ENCODE data around the gene PLCB1.

DNA sequence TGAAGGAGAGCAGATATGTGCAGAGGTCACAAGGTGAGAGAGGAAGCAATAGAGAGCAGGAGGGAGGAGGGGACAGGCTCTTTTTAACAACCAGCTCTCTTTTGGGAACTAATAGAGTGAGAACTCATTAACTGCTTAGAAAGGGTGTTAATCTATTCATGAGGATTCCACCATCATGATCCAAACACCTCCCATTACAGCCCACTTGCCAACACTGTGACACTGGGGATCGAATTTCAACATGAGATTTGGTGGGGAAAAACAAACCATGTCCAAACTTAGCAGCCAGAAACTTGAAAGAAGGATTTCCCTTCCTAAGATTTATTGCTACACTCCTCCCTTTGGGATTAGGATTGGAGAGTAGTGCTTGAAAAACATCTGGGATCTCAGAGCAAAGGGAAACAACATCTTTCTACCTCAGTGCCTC lies 801.3 kb downstream of the PLCB1 start:
- TF ChIP-seq EZH2 (IDR thresholded peaks at IDR 0.05; ENCODE audit: borderline replicate concordance) = no peak
- TF ChIP-seq, protein P1, sequence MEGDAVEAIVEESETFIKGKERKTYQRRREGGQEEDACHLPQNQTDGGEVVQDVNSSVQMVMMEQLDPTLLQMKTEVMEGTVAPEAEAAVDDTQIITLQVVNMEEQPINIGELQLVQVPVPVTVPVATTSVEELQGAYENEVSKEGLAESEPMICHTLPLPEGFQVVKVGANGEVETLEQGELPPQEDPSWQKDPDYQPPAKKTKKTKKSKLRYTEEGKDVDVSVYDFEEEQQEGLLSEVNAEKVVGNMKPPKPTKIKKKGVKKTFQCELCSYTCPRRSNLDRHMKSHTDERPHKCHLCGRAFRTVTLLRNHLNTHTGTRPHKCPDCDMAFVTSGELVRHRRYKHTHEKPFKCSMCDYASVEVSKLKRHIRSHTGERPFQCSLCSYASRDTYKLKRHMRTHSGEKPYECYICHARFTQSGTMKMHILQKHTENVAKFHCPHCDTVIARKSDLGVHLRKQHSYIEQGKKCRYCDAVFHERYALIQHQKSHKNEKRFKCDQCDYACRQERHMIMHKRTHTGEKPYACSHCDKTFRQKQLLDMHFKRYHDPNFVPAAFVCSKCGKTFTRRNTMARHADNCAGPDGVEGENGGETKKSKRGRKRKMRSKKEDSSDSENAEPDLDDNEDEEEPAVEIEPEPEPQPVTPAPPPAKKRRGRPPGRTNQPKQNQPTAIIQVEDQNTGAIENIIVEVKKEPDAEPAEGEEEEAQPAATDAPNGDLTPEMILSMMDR (IDR thresholded peaks at IDR 0.05; ENCODE audit: poor library complexity) = no peak
- TF ChIP-seq EZH2phosphoT487 (IDR thresholded peaks at IDR 0.05; ENCODE audit: low read depth, severe bottlenecking, unreplicated experiment) = no peak

All from hepatocyte (in vitro differentiated cells).